Activated CD8-positive, alpha-beta memory T cell treated with anti-CD3 and anti-CD28 coated beads for 4 hours (primary cell): ENCODE data around the gene LATS1.
A peak's percentile ranks its signal among the peaks of the same experiment; 100 is the strongest.

ENCODE experiments used
- DNase-seq, 2 donors: peaks; one replicate each; pipeline ENCODE4 v3.0.0-alpha.2; 2020; ENCODE audit warnings: low read depth in 2 of 2

Gene LATS1

DNA sequence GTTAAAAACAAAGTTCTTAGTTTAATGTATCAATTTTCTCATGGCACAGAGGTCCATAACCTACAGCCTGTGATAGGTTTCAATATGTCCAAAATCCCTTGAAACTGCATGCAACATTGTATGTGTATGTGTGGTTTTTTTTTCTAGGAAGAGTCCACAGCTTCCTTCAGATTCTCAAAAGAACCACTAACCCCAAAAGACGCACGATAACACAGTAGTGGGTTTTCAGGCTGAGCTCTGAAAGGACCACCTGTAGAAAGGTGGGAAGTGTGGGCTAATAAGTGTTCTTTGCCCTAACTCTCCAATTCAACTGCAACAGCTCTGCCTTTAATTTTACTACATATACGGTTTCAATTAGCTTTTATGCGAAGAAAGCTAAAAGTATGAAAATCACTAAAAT, 57.9 kb downstream of the LATS1 start:
- no peak for DNase-seq

DNA sequence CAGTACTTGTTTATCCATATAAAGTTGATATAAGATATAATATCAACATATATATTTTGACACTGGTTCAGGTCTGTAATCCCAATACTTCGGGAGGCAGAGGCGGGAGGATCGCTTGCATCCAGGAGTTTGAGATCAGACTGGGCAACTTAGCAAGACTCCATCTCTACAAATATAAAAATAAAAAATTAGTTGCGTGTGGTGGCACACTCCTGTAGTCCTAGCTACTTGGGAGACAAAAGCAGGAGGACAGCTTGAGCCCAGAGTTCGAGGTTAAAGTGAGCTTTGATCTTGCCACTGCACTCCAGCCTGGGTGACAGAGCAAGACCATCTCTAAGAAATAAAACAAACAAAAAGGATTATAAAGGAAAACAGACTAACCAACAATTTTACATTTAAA, 60.5 kb downstream of the LATS1 start:
- no peak for DNase-seq

DNA sequence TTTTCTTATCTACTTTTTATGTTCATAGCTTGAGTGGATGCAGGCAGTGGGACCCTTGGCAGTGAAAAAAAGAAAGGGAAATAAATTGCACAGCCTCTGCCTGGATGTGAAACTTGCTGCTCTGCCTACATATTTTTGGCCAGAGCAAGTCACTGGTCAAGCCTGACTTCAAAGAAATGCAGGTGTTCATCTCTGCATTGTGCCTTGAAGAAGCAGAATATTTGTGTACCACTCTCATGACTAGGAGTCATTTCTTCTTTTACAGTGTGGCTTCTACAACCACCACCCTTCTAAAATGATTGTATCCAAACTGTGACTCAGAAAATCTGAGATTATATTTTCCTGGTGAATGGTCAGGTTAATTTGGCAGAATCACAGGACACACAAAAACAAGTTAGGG, 66.8 kb downstream of the LATS1 start:
- no peak for DNase-seq

DNA sequence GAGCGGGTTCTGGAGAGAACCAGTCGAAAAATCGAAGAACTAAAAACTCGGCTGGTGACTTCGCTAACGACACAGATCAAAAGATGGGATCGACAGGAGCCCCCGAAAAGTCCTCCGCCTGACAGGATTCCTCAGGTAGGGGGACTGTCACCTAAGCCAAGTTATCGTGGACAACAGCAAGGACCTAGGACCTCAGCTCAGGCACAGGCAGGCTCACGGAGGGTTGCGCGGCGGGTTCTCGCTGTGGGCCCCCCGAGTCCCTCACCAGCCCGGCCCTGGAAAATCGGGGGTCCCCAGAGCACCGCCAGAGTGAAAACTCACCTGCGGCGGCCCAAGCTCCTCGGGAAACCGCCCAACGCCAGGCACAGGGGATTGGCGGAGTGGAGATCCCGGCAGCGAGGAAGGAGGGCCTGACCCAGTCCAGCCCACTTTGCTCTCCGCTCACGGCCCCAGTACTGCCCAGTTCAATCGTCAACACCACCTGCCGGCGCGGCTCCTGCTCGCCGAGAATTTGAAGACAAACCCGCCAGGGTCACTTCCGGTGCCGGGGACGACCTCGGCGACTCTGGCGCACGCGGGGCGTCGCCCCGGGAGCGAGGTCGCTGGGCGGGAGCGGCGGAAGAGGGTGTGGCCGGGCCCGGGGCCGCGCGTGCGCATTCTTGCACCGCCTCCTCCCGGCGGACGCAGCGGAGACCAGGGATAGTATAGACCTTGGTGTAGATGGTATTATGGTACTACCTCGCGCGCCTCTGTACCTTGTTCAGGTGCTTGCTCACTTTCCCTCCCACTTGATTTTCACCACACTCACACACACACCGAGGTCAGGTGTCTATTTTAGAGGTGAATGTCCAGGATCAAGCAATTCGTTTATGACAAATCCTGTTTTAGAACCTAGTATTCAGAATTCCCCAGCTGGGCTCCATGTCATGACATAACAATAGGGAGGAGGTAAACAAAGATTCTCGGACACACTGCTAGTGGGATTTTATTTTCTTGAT, 69.5 kb downstream of the LATS1 start, which contains the start of gene KATNA1:
Gene KATNA1 (minus strand): TSS at position 567 of the 998 bp plus-strand sequence. CDS start 10,167 bp downstream, outside the sequence.
- peak; percentile 71 to 74 for DNase-seq

DNA sequence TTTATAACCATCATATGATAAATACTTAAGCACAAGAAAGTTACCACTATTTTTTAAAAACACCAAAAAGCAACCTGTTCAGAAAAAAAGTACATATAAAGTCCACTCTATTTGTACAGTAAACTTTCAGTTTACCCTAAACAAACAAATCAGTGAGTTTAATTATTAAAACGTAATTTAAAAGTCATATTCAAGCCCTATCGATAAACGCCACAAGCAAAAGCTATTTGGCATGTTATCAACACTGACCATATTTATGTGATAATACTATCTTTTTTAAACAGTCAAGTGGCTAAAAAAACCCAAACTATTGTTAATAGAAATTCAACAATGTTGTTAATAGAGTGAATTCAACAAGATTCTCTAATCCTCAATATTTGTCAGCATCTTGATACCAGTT, 71.3 kb downstream of the LATS1 start:
- DNase-seq, result no peak

DNA sequence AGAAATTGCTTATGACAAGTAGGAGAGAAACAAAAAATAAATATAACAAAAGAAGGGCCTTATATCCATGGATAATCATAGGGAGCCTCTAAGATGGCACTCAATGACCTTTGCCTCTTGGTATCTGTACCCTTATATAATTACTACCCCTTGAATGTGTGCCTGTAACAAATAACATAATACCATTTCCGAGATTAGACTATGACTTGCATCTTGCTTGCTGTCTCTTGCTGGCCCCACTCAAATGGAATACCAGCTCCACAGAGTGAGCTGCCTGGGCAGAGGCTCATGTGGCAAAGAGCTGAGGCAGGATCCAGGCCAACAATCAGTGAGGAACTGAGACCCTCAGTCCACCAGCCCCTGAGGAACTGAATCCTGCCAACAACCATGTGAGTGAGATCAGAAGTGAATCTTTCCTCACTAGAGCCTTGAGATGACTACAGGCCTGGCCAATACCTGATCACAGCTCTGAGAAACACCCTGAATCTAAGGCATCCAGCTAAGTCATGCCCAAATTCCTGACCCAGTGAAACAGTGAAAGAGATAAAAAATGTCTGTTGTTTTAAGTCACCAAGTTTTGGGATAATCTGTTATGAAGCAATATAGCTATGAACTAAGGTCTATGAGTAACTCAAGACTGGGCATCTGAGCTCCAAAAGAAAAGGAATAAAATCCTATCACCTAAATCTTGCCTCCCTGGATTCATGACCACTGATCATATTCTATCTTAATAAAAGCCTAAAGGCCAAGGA, 74.9 kb downstream of the LATS1 start:
- no peak for DNase-seq

DNA sequence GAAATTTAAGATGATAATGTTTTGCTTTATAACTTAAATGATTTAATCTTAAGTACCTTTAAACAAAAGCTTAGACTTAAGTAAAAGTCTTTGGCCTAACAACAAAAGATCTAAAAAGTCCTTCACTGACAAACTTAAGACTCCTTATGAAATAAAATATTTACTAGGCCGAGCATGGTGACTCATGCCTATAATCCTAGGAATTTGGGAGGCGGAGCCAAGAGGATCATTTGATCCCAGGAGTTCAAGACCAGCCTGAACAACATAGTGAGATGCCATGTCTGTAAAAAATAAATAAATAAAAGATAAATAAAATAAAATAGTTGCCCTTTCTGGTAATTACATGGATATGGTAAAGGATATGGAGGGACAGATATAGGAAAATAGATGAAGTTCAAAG, 81.8 kb downstream of the LATS1 start:
- no peak for DNase-seq

DNA sequence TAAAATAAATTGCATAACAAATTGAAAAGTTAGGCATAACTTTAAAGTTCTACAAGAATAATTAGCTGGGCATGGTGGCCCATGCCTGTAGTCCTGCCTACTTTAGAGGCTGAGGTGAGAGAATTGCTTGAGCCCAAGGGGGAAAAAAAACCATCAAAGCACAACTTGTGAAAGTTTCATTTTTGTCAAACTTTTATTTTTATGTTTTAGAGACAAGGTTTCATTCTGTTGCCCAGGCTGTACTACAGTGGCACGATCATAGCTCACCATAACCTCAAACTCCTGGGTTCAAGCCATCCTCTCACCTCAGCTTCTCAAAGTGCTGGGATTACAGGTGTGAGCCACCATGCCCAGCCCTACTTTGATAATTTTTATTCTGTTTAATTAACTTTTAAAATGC, 83.6 kb downstream of the LATS1 start:
- no peak for DNase-seq

DNA sequence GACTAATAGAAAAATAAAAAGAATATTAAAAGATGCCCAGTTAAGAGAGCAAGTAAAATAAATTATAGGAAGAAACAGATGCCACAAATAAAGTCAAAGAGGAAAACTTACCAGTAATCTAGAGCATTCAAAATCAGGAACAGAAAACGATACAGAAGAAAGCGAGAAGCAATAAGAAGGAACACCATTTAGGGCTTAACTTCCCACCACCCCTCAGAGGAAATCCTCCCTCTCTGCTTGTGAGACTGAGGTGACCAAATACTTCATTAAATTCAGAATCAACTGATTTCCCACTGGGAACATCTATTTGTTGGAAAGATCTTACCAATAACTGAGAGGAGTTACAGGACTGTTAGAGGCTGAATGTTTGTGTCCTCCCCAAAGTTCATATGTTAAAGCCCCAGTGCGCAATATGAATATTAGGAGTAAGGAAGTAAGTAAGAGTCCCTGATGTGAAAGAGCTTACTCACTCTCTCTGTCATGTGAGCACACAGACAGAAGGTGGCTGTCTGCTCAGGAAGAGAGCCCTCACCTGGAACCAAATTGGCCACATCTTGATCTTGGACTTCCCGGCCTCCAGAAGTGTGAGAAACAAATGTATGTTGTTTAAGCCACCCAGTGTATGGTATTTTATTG, 88.9 kb downstream of the LATS1 start:
- no peak for DNase-seq

DNA sequence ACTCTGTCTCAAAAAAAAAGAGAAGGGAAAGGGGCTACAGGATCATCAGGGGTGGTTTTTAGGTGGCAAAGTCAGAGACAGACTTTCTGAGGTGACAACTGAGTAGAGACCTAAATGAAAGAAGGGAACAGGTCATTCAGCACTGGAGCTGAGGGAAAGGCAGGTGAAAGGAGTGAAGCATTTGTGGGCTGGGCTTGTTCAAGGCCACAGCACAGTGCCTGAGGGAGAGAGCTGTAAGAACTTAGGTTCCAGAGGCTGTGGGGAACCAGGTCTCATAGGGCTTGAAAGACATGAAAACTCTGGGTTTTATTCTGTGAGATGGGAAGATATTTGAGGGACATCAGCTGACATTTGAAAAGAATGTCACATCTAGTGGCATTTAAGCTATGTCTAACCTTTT, 90.2 kb downstream of the LATS1 start:
- DNase-seq, result no peak

DNA sequence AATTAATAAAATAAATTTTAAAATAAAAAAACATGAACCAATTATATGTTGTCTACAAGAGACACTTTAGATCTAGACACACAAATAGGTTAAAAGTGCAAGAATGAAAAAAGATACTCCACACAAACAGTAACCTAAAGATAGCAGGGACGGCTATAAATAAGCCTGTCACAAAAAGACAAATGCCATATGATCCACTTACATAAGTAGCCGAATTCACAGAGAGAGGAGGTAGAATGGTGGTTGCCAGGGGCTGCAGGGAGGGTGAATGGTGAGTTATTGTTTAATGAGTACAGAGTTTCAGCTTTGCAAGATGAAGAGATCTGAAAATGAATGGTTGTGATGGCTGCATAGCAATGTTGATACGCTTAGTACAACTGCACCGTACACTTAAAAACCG, 102.1 kb downstream of the LATS1 start:
- DNase-seq, result no peak

DNA sequence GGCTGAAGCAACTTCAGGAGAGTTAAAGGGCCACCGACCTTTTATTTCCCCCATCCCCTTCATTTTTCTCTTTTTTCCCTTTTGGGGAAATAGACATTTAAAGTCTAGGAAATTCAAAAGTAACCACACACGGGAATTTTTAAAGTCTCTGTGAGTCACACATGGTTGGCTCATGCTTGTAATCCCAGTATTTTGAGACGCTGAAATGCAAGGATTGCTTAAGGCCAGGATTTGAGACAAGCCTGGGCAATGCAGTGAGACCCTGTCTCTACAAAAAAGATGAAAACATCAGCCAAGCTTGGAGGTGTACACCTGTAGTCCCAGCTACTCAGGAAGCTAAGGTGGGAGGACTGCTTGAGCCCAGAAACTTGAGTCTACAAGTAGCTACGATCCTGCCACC, 103.6 kb downstream of the LATS1 start:
- no peak for DNase-seq

DNA sequence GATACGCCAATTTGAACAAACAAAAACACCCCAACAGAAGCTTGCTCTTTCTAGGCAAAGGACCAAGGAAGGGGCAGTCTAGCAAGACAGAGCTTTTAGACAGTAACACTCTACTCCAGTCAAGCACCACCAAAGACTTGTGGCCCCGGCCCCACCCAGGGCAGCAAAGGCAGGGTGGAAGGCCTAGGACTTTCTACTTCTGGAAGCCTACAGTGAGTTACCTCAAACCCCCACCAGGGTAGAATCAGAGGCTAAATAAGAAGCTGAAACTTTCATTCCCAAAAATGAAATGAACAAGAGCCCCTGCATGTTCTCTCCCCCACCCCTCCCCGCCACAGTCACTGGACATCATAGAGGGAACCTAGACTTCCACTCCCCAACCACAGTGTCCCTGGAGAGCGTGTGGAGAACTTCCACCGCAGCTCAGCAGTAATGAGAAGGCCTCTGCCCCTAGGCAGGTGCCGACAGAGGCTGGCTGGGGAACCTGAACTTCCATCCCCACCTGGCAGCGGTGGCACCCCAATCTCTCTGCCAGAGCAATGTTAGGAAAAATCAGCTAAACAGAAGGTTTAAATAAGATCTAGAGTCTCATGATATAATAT, 109.4 kb downstream of the LATS1 start:
- DNase-seq, result no peak
